Fibroblast of skin of back (primary cell): ENCODE data around the gene MYBBP1A.
"Not testable (repeated sequence)": the region's sequence is repeated elsewhere in the genome, so short reads cannot be mapped to it uniquely, and the experiment has no call there.

Experiments
- DNase-seq: peaks from one replicate; pipeline ENCODE4 v3.0.0-alpha.2; 2013

MYBBP1A gene

DNA sequence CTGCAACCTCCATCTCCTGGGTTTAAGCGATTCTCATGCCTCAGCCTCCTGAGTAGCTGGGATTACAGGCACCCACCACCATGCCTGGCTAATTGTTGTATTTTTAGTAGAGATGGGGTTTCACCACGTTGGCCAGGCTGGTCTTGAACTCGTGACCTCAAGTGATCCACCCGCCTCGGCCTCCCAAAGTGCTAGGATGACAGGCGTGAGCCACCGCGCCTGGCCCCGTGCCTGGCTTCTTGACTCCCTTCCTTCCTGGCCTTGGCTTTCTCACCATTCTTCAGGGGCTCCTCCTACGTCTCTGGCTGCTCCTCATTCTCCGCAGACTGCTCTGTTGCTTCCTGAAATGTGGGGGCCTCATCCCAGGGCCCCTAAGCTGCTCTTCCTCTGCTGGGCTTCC lies 34.9 kb upstream of the MYBBP1A start:
- not testable (repeated sequence) for DNase-seq

DNA sequence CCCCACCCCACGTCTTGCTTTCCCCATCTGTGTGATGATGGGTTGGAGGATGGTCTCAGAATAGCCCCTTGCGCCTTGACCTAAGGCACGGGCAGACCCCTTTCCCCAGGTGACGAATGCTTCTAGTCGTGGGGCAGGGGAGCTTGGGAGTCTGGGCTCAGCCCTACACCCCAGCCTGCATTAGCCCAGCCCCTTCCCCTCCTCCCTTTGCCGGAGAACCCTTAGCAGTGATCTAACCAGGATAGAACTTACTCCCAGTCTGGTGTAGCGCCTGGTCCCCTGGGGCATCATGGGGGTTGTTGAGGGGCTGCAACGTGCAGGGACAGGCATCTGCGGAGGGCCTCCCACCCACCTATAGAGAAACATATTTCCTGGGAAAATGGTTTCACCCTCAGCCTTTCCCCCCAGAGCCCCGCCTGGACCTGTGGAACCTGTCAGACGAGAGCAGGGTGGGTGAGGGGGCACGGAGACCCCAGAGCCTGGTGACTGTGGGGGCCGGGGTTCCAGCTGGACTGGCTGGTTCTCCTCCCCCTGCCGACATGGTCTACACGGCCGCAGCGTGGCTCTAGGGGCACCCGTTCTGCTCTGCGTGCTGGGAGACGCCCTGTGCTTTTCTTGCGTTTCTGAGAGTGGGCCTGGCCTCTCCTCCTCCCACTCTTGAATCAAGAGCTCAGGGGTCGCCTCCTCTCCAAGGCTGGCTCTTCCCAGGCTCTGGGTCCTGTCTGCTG lies 33.9 kb upstream of the MYBBP1A start:
- no peak for DNase-seq

DNA sequence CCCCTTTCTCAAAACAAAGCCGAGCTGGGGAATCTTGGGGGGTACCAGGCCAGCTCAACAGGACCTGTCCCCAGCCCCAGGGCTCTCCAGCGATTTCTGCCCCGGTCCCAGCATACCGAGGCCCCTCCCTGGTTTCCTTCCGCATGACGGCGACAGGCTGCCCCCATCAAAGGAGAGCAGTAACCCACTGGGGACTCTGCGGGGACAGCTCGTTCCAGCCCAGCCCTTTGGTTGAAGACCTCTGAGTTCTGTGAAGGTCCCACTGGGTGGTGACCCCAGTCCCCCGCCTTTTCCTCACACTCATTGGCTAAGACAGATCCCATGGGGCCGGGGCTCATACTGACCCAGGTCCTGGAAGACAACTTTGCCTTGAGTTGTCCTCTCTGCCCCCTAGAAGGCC lies 33.2 kb upstream of the MYBBP1A start:
- DNase-seq = no peak

DNA sequence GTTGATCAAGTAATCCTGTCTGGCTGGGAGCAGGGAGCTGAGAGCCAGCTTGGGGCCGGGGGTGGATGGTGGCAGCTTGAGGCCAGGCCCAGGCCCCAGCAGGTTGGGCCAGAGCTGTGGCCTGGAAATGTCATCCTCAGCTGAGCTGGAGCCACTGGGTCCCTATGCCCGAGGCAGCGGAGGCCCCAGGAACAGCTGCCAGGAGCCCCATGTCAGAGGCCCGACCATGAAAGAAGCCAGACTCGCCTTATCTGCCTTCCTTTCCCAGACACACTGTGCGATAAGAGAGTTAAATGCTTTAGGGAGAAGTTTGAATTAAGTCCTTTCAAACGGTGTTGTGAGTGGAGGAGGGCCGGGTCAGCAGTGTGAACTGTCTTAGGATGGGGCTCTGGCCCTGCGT lies 32.6 kb upstream of the MYBBP1A start:
- no peak for DNase-seq

DNA sequence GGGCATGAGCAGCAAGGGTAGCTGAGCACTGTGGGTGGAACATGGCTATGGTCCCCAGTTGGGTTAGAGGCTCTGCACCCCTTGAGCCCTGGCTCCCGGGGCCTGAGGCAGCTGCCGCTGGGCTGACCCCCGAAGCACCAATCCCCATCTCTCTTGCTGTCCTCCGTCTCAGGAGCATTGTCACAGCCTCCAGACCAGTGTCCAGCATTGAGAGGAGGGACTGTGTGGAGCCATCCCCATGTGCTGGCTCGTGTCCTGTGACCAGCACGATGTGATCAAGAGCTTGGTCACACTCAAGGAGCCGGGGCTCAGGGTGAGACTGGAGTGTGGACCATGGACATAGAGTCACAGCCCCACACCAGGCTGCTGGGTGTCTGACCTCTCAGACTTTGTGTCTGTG lies 32.0 kb upstream of the MYBBP1A start:
- no peak for DNase-seq

DNA sequence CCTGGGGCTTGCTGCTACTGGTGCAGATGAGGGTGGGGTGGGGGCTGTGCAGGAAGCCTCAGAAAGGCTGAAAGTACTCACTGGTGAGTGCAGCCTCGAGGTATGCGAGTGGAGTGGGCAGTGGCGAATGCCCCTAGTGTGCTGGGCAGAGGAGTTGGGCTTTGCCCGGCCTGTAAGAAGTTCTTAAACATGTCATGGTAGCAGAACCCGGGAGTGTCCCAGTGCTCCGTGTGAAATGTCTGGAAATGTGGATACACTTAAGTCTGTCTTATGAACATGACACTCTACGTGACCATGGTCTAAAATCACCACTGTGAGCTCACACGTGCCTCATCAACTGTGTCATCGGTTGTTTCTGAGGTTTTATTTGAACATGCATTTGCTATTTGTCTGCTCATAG lies 30.9 kb upstream of the MYBBP1A start:
- DNase-seq = no peak

DNA sequence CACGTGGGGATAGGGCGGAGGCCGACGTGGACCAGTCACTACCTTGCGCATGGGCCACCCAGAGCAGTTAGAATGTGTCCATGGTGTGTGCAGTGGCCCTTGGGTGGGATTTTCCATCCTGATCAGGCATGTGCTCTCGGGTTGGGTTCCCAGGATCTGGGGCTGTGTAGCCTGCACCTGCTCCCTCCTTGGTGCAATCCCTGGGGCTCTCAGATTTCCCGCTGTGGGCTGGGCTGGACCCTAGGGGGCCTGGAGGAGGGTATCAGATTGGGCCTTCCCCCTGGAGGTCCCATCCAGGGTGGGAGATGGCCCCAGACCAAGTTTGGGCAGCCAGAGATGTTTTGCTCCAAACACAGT lies 30.4 kb upstream of the MYBBP1A start:
- no peak for DNase-seq

DNA sequence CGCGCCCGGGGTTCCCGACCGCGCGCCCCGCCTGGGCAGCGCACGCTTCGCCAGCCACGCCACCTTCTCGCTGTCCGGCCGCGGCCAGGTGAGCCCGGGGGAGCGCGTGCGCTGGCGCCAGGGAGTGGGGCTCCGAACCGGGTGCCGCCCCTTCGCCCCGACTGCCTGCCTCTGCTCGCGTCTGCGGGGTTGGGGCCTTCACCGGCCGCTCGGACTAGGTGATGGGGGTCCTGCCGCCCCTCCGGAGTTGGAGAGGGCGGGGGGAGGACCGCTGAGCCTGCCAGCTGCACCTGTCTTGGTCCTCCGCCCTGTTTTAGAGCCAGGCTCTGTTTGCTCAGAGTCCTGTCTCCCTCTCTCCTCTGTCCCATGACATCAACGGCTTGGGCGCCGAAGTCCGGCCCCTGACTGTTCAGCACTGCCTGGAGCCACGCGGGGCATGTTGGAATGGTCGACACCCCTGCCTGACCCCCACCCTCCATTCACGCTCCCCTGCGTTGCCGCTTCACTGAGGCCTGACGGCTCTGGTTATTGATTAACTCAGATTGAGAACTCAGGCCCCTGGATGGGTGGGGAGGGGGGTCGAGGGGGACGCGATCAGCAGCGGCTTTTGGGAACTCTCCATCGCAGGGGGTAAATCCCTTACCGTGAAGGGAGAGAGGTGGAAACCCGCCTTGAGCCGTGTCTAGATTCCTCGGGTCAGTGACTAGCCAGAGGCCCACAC lies 29.9 kb upstream of the MYBBP1A start:
- DNase-seq = no peak

DNA sequence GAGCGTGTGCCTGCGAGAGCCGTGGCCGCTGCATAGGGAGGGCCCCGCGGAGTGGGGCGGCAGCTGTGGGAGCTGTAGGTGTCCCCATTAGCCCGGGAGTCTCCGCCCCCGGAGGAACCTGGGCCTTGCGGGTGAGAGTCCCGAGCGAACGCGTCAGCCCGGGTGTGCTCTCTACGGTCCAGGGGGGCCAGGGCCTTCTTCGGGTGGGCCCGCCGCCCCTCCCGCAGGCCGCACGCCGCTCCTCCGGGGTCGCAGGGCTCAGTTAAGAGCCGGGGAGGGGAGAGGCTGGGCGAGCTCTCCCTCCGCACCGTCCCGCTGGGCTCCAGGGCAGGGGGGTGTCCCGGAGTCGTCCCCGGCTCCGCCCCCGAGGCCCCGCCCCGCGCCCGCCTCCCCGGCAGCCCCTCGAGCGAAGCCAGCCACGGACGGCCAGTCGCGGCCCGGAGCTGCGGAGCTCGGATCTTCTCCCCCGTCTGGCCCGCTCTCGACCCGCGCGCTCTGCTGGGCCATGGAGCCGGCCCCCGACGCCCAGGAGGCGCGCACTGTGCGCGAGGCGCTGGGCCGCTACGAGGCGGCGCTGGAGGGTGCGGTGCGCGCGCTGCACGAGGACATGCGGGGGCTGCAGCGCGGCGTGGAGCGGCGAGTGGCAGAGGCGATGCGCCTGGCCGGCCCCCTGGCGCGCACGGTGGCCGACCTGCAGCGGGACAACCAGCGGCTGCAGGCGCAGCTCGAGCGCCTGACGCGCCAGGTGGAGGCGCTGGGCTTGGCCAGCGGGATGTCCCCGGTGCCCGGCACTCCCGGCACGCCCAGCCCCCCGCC lies 29.1 kb upstream of the MYBBP1A start, which contains the start of gene SMTNL2:
TSS of gene SMTNL2 (plus strand) at position 429 of the 816 bp plus-strand sequence. CDS start at position 506, 77 bp downstream.
- no peak for DNase-seq

DNA sequence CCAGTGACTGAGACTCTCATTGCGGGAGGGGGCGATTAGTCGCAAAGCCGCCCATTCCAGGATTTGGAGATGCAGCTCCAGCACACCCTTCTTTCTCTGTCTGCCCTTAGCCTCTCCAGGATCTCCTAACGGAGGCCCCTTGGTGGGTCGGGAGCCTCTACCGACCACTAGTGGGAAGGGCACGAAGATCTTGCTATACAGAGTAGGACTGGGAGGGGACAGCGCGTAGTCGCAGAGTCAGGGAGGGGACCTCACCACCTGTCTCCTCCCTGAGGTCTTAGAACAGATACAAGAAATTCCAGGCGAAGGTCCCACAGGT lies 28.6 kb upstream of the MYBBP1A start:
- DNase-seq = peak; percentile 20

DNA sequence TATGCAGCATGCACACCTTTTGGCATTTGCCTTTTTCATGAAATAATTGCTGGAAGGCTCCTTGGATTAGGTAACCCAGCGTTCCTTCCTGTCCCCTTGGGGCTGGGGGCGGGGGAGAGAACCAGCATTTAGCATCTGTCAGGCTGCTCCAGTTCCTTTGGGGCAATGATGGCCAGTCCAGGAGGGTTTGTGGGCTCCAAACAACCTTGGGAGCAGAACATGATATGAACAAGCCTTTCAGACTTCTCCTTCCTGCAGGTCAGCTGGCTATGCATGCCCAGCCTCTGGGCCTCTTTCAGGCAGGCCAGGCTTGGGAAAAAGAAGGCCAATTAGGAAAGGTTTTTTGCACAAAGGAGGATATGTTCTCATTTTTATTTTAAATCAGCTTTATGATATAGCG lies 28.0 kb upstream of the MYBBP1A start:
- DNase-seq = no peak

DNA sequence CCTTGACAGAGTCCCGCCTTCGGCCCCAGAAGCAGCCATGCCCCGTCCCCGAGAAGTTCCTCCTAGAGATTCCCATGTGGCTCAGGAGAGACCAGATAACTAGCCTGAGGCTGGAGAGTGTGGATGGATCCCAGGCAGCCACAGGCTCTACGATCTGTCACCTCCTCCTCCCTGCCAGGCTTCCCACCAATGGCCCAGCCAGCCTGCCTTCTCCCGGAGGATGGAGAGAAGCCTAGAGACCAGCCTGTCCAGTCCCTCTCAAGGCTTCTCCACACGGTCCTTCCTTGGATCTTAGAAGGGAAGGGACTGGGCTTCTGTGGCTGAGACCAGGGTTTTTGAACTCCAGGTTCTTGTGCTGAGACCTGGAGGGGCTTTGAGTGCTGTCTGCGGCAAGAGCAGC lies 27.5 kb upstream of the MYBBP1A start:
- DNase-seq = no peak

DNA sequence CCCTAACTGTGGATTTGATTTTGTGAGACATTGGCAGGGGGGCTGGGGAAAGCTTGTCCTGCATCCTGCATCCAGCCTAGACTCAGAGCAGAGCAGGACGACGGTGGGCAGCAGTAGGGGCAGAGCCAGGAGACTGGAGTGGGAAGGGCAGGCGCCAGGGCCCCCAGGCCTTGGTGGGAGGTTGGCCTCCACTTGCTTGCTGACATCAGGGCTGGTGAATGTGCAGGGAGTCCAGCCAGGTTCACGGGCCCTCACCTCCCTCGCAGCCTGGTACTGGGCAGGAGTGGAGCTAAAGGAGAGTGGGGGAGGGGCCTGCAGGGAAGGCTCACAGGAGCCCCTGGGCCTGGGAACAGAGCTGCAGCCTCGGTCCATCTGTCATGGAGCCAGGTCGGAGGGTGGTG lies 26.9 kb upstream of the MYBBP1A start:
- no peak for DNase-seq

DNA sequence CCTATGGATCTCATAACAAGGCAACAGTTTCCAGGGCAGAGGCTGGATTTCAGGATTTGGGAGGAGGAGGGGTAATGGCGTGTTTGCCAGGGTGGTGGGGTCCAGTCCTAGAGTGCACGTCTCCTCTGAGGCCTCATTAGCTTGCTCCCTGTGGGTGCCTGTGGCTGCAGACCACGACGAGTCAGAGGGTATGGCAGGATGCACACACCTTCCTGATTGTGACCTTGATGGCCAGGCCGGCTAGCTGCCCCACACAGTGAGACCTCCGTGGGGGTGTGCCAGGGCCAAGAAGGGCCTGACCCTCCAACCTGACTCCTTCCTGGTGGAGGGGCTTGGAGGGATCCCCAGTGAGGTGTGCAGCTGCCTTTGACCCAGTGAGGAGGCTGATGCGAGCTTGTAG lies 25.1 kb upstream of the MYBBP1A start:
- no peak for DNase-seq

DNA sequence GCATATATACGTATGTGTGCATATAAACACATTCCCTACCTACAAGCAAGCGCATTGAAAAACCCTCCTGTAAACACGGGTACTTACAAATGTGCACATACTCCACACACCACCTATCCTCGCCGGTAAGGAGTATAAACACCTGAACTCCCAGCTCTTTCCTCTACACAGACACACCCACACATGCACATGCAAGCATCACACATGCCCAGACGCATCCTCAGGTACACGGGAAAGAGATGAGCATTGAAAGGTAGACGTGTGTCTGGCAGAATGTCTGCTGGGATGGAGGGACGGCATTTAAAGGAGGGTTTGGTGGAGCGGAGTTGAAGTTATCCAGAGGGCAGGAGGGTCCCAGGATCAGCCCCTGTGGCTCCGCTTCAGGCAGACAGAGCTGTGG lies 24.5 kb upstream of the MYBBP1A start:
- no peak for DNase-seq

DNA sequence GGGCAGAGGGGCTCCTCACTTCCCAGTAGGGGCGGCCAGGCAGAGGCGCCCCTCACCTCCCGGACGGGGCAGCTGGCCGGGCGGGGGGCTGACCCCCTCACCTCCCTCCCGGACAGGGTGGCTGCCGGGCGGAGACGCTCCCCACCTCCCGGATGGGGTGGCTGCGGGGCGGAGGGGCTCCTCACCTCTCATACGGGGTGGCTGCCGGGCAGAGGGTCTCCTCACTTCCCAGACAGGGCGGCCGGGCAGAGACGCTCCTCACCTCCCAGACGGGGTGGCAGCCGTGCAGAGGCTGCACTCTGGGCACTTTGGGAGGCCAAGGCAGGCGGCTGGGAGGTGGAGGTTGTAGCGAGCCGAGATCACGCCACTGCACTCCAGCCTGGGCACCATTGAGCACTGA lies 23.2 kb upstream of the MYBBP1A start:
- DNase-seq = not testable (repeated sequence)

DNA sequence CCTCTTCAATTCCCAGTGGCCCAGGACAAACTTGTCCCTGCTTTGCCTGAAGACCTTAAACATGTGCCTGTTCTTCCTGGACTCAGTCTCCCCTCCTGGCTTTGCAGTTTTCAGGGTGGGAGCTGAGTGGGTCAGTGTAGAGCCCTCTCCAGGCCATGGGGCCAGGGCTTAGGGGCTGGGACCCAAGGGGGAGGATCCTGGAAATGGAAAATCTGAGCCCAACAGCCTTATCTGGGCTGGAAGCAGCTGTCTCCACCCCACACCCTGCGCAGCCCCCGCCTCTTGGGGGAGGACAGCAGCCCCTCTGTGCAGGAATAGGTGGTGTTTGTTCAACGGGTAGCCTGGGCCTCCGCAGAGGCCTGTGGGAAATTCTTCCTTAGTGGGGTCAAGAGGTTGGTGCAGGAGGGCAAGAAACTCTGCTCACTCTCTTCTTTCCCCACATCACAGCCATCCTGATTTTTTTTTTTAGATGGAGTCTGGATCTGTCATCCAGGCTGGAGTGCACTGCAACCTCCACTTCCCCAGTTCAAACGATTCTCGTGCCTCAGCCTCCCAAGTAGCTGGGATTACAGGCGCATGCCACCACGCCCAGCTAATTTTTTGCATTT lies 22.3 kb upstream of the MYBBP1A start:
- DNase-seq = no peak

DNA sequence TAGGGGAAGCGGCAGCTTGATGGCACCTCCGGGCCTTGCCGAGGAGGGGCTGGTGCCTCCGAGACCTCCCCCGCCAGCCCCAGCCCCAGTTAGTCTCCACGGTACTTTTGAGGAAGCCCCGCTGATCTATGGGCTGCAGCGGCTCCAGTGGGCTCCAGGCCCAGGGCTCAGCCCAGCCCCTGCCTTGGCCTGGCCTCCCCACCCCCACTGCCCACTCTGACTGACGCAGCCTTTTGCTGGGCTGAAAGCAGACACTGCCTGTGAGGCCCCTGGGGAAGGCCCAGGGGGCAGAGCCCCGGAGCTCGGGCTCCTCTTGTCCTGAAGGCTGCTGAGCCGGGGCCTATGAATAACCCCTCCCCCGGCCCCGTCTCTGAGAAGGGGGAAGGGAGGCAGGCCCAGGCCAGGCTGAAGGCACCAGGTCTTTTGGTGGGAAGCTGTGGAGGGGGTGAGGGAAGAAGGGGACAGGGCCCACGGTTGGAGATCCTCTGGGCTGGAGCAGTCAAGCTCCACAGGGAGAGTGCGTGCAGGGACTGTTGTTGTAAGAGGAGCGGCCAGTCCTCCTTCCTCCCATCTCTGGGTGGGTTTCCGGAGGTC lies 21.6 kb upstream of the MYBBP1A start:
- peak; percentile 15 for DNase-seq

DNA sequence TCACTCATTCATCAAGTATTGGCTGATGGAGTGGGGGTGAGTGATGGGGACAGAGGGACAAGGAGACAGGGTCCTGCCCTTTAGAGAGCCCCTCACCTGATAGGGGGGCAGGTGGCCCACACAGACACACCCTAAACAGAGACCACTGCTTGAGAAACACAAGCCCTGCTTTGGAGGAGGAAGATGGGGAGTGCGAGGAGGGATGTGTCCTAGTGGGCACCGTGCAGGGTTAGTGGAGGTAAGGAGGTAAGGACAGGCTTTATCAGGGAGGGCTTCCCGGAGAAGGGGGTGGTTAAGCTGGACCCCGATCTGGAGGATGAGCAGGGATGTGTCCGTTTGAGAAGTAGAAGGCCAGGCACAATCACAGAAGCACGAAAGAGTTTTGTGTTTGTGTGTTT lies 21.0 kb upstream of the MYBBP1A start:
- DNase-seq = no peak

DNA sequence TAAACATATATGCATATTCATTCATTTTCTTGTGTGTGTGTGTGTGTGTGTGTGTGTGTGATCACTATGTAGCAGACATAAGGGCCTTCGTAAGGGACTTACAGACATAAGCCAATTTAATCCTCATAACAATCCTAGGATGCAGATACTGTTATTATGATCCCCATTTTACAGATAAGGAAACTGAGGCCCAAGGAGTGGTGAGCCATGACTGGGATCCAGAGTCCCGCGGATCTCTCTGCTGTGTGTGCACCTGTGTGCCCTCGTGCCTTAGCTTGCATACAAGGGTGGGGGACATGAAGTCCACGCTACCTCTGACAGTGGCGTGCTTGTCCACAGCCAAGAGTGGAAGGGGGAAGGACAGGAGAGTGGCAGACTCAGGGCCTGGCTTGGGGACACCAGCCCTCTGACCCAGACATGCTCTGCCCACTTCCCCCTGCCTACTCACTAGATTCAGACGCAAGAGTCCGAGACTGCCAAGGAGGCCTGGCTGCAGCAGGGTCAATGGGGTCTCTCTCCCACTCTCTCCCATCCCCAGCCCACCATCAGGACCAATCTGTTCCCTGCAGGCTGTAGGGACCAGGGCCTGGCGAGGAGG lies 19.4 kb upstream of the MYBBP1A start:
- DNase-seq = no peak

DNA sequence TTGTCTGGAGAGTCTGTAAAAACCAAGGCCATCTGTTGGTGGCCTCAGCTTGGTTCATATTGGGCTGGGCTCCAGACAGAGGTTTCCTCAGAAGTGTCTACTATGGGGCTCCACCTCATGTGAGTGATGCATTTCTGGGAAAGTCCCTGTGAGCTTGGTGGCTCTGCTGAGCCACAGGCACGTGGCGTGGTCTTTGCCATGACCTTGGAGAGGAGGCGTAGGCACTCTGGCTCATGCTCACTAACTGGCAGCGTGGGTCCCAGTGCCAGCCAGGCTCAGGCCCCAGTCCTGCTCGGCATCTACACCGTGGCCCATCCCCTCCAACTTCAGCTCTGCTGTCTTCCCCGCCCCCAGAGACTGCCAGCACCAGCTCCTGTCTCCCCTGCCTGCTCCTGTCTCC lies 18.5 kb upstream of the MYBBP1A start:
- no peak for DNase-seq

DNA sequence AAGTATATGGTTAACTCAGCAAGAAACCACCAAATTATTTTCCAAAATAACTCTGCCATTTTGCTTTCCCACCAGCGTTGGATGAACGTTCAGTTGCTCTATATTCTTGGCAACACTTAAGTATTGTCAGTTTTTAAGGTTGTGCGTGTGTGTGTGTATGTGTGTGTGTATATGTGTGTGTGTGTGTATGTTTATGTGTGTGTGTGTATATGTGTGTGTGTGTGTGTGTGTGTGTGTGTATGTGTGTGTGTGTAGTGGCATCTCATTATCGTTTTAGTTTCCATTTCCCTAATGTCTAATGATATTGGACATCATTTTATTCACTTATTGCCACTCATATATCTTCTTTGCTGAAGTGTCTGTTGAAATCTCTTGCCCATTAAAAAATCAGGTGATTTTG lies 17.9 kb upstream of the MYBBP1A start:
- DNase-seq = no peak

DNA sequence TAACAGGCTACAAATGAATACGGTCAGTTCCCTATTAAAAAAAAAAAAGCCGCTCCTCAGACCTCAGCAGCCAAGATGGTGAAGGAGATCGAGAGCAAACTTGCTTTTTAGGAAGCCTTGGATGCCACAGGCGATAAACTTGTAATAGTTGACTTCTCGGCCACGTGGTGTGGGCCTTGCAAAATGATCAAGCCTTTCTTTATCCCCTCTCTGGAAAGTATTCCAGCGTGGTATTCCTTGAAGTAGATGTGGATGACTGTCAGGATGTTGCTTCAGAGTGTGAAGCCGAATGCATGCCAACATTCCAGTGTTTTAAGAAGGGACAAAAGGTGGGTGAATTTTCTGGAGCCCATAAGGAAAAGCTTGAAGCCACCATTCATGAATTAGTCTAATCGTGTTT lies 16.9 kb upstream of the MYBBP1A start:
- no peak for DNase-seq
